ENCODE data around the gene MYO5B. TPM values are rescaled to one million over a fixed set of nuclear protein-coding genes. Genes with fewer than 3 reads are reported as not detected.

MYO5B gene
- total and polyA plus RNA-seq, 10 of the 15 experiments (the other 5 are each of a cell fraction or from before 2014, with no cell fraction given), result 2.5 to 4.5 (median 3.3) TPM

DNA sequence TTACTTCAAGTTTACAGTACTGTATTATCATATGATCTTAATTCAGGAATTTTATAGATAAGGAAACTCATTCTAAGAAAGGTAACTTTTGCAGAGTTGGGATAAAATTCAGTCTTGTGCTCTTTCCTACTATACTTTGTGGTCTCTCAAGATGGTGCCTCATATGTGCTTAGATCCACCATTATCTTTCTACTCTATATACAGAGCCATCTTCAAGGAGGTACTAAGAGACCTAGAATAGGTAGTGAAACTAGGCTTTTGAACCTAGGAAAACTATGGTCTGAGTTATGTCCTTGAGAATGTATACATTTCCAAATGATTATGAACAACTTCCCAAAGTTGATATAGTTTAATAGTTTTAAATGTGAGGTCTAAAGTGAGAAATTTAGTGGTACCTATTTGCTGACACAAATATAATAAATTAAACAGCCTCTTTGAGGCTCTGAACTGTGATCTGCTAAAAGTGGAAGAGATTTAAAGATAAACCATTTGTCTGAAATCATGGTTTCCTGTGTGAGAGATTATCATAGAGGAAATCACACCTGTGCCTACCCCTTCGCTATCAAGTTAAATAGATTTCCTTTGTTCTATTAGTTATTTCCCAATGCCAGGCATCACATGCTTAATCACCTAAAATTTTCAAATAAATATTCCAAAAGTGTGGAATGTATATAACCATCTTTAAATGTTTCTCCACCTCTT, 408.8 kb downstream of the MYO5B start:
- ChIA-PET RAD21 (ENCODE audit: unreplicated experiment) (no interaction called here), CTCF (no interaction called here), POLR2A (no interaction called here), SMC1A (ENCODE audit: uncharacterized antibody, unreplicated experiment) (no interaction called here)
- no peaks in the 10 kb centered on the region for H3K9me3 ChIP-seq (replicated peaks; ENCODE audit: control insufficient read depth, insufficient read depth, low read length)
- no peak for DNase-seq (ENCODE audit: low read depth, low spot score)
- no peak overlapping the region for H3K4me3 ChIP-seq
- H3K27ac ChIP-seq (ENCODE audit: control insufficient read depth, insufficient read depth), result no peak overlapping the region
- intact Hi-C loops (cut with micrococcal nuclease; ENCODE audit: unreplicated experiment) (loop anchor here (5.0 kb wide), 1 partner anchor 71 kb away; no protein-coding TSS in a partner anchor), in situ Hi-C loops (cut with MboI) (no loop called here)
- BruUV-seq (replicated peaks), result no TSS peak
- no peak overlapping the region for H3K4me2 ChIP-seq (ENCODE audit: control insufficient read depth, insufficient read depth)
- no peaks in the 10 kb centered on the region for H3K79me2 ChIP-seq (ENCODE audit: control insufficient read depth, insufficient read depth, low read length)
- H2AFZ ChIP-seq (ENCODE audit: control insufficient read depth, low read depth, low read length), result no peak overlapping the region
- H4K20me1 ChIP-seq (ENCODE audit: control insufficient read depth, insufficient read depth), result no peaks in the 10 kb centered on the region
- peaks cover 2% of the 10 kb centered on the region; the same call in 1 of the 2 replicates for H3K4me1 ChIP-seq (ENCODE audit: control insufficient read depth, insufficient read depth, low read length)
- H3K36me3 ChIP-seq (ENCODE audit: control insufficient read depth in 2 of 2, insufficient read depth in 2 of 2, low read length in 1 of 2), result peaks cover 0 to 8% of the 10 kb centered on the region in 2 experiments
- no peaks in the 10 kb centered on the region for H3K27me3 ChIP-seq (replicated peaks in 1 of 2; ENCODE audit: control insufficient read depth in 2 of 2, insufficient read depth in 2 of 2, low read length in 1 of 2)
- WGBS (ENCODE audit: insufficient coverage, insufficient replicate concordance, low lambda C conversion rate, missing lambda C conversion rate), result 95% methylated on average over 1 of the region's 1 CpG
- no peak for TF ChIP-seq EED (IDR thresholded peaks at IDR 0.05; ENCODE audit: low read depth)
- no peak for TF ChIP-seq POLR2A (IDR thresholded peaks at IDR 0.05; ENCODE audit: low read depth, low read length)
- TF ChIP-seq RB1 (IDR thresholded peaks at IDR 0.05; ENCODE audit: borderline replicate concordance), result no peak
- no peak overlapping the region for H3K9ac ChIP-seq (ENCODE audit: control insufficient read depth, insufficient read depth, low read length)
- no peak for ATAC-seq
- FAIRE-seq, result no peak

DNA sequence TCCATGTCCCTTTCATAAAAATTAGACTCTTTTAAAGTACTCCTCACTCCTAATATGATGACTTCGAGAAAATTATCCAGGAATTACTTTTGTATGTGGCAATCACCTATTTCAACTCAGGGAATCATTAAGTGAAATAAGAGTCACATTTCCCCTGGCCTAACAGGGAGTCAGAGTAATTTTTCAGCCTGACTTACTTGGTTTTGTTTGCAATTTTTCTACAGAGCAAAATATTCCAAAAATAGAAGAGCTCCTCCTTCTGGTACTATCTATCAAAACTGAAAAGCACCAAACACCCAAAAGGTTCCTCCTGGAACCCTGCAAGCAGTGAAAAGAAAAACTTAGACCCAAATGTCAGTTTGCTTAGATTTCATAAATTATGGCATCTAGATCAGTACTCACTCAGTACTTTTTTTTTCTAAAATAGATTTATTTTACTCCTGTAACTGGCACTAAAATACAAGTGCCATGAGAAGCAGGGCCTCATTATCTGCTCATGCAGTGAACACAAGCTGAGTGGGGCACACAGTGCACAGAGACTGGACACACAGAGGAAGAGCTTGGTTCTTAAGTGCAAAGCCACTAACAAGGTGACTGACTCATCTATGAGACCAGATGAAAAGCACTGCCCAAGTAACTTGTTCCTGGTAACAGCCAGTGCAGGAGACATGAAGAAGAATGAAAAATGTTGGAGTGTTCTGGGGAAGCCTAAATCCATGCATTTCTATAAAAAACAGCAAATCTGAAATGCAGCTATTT, 410.3 kb downstream of the MYO5B start:
- DNase-seq (ENCODE audit: low read depth, low spot score) (no peak), ATAC-seq (no peak), FAIRE-seq (no peak)
- ChIA-PET RAD21 (ENCODE audit: unreplicated experiment) (interaction anchor here (0.8 to 0.9 kb wide), 2 partner anchors 74 to 274 kb away, joined by 3 read pairs; no protein-coding TSS in a partner anchor), CTCF (interaction anchor here (0.7 to 2.7 kb wide), 5 partner anchors 10 to 419 kb away, joined by 3 to 16 read pairs (median 5); no protein-coding TSS in a partner anchor), POLR2A (no interaction called here), SMC1A (ENCODE audit: uncharacterized antibody, unreplicated experiment) (interaction anchor here (0.6 to 1.3 kb wide), 4 partner anchors 10 to 289 kb away, joined by 3 to 4 read pairs (median 4); no protein-coding TSS in a partner anchor)
- in situ Hi-C loops (cut with MboI) (no loop called here), intact Hi-C loops (cut with micrococcal nuclease; ENCODE audit: unreplicated experiment) (loop anchor here (5.0 kb wide), 1 partner anchor 73 kb away; no protein-coding TSS in a partner anchor)
- H3K9me3 ChIP-seq (replicated peaks; ENCODE audit: control insufficient read depth, insufficient read depth, low read length), result no peaks in the 10 kb centered on the region
- H3K36me3 ChIP-seq (ENCODE audit: control insufficient read depth in 2 of 2, insufficient read depth in 2 of 2, low read length in 1 of 2), result peaks cover 0 to 4% of the 10 kb centered on the region in 2 experiments; a peak in 2 of 4 replicates
- H3K79me2 ChIP-seq (ENCODE audit: control insufficient read depth, insufficient read depth, low read length), result no peaks in the 10 kb centered on the region
- H2AFZ ChIP-seq (ENCODE audit: control insufficient read depth, low read depth, low read length), result no peak overlapping the region
- no peak overlapping the region for H3K4me2 ChIP-seq (ENCODE audit: control insufficient read depth, insufficient read depth)
- TF ChIP-seq RAD21 (IDR thresholded peaks at IDR 0.05; ENCODE audit: insufficient read depth, low read depth, low read length) (0 out of 2 replicates have a peak, but pooled peaks have one; percentile 13), MTA2 (IDR thresholded peaks at IDR 0.05; ENCODE audit: low read depth) (no peak)
- TF ChIP-seq, protein P1, sequence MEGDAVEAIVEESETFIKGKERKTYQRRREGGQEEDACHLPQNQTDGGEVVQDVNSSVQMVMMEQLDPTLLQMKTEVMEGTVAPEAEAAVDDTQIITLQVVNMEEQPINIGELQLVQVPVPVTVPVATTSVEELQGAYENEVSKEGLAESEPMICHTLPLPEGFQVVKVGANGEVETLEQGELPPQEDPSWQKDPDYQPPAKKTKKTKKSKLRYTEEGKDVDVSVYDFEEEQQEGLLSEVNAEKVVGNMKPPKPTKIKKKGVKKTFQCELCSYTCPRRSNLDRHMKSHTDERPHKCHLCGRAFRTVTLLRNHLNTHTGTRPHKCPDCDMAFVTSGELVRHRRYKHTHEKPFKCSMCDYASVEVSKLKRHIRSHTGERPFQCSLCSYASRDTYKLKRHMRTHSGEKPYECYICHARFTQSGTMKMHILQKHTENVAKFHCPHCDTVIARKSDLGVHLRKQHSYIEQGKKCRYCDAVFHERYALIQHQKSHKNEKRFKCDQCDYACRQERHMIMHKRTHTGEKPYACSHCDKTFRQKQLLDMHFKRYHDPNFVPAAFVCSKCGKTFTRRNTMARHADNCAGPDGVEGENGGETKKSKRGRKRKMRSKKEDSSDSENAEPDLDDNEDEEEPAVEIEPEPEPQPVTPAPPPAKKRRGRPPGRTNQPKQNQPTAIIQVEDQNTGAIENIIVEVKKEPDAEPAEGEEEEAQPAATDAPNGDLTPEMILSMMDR (IDR thresholded peaks at IDR 0.05 in 2 of 3, conservative IDR thresholded peaks at IDR 0.05 in 1 of 3; ENCODE audit: control insufficient read depth in 2 of 3, extremely low read depth in 1 of 3, insufficient read depth in 1 of 3, low read depth in 3 of 3, low read length in 3 of 3), result peak in 2 of 3 experiments; percentile 12 to 15; a peak in 1 of 6 replicates
- 100% methylated on average over 1 of the region's 1 CpG for WGBS (ENCODE audit: insufficient coverage, insufficient replicate concordance, low lambda C conversion rate, missing lambda C conversion rate)
- no peaks in the 10 kb centered on the region for H3K27me3 ChIP-seq (replicated peaks in 1 of 2; ENCODE audit: control insufficient read depth in 2 of 2, insufficient read depth in 2 of 2, low read length in 1 of 2)
- no peak overlapping the region for H3K9ac ChIP-seq (ENCODE audit: control insufficient read depth, insufficient read depth, low read length)
- no peaks in the 10 kb centered on the region for H4K20me1 ChIP-seq (ENCODE audit: control insufficient read depth, insufficient read depth)
- no peak overlapping the region for H3K4me3 ChIP-seq
- no peak overlapping the region for H3K27ac ChIP-seq (ENCODE audit: control insufficient read depth, insufficient read depth)
- H3K4me1 ChIP-seq (ENCODE audit: control insufficient read depth, insufficient read depth, low read length), result peaks cover 2% of the 10 kb centered on the region; the same call in 1 of the 2 replicates
- no TSS peak for BruUV-seq (replicated peaks)
